ENCODE data around the gene SEM1.
"Not testable (repeated sequence)": the region's sequence is repeated elsewhere in the genome, so short reads cannot be mapped to it uniquely, and the experiment has no call there.

Gene SEM1

DNA sequence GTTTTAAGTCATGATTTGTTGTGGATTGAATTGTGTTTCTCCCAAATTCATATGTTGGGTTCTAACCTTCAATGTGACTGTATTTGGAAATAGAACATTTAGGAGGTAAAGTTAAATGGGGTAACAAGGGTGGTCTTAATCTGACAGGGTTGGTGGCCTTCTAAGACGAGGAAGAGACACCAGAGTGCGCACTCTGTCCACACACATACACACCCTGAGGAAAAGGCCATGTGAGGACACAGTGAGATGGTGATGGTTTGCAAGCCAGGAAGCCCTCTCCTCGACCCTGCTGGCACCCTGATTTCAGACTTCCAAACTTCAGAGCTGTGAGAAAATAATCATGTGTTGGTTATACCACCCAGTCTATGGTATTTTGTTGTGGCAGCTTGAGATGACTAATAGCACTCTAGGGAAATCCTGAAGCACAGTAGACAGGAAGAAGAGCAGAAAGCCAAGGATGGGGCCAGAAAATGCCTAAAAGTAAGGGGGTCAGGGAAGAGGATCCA, 28.0 kb upstream of the SEM1 start:
- TF ChIP-seq, protein P1, sequence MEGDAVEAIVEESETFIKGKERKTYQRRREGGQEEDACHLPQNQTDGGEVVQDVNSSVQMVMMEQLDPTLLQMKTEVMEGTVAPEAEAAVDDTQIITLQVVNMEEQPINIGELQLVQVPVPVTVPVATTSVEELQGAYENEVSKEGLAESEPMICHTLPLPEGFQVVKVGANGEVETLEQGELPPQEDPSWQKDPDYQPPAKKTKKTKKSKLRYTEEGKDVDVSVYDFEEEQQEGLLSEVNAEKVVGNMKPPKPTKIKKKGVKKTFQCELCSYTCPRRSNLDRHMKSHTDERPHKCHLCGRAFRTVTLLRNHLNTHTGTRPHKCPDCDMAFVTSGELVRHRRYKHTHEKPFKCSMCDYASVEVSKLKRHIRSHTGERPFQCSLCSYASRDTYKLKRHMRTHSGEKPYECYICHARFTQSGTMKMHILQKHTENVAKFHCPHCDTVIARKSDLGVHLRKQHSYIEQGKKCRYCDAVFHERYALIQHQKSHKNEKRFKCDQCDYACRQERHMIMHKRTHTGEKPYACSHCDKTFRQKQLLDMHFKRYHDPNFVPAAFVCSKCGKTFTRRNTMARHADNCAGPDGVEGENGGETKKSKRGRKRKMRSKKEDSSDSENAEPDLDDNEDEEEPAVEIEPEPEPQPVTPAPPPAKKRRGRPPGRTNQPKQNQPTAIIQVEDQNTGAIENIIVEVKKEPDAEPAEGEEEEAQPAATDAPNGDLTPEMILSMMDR (conservative IDR thresholded peaks at IDR 0.05; ENCODE audit: control insufficient read depth, insufficient read depth, low read depth, low read length) = no peak
- no peak for DNase-seq (ENCODE audit: low read depth)
- H3K4me3 ChIP-seq (ENCODE audit: control insufficient read depth, low read depth, low read length) = no peak overlapping the region

DNA sequence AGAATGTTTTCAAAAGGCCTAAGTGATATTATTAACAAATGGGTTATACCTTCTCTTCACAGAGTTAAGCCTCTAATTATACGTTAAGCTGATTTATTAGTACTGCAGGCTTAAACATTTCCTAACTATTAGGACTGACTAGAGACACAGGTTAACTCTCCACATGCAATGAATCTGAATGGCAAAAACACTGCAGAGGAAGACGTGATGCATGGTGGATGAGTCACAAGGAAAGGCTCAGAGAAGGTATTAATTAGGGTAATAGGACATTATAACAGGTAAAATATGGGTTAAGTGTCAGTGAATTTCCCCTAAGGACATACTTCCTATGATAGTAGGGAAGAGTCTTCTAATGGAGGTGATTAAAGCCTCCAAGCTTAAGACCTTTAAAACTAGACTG, 24.7 kb upstream of the SEM1 start:
- DNase-seq (ENCODE audit: low read depth) = no peak
- TF ChIP-seq, protein P1 (conservative IDR thresholded peaks at IDR 0.05; ENCODE audit: control insufficient read depth, insufficient read depth, low read depth, low read length) = no peak
- H3K4me3 ChIP-seq (ENCODE audit: control insufficient read depth, low read depth, low read length) = no peak overlapping the region

DNA sequence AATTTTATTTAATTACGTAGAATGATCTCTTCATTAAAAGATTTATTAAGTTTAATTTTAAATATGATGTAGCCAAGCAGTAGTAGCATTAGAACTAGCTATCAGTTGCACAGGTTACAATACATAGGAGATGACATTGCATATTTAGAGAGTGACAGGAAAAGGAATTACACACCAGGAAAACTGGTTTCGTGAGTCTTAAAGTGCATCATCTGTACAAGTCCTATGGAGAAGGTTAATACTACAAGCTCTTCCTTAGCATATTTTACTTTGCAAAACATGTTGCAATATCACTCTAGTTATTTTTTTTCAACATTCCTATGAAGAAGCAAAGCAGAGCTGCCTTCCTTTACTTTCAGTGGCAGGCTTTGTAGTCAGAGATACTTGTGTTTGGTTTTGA, 20.2 kb upstream of the SEM1 start:
- H3K4me3 ChIP-seq (ENCODE audit: control insufficient read depth, low read depth, low read length) = no peak overlapping the region
- TF ChIP-seq, protein P1 (conservative IDR thresholded peaks at IDR 0.05; ENCODE audit: control insufficient read depth, insufficient read depth, low read depth, low read length) = no peak
- no peak for DNase-seq (ENCODE audit: low read depth)

DNA sequence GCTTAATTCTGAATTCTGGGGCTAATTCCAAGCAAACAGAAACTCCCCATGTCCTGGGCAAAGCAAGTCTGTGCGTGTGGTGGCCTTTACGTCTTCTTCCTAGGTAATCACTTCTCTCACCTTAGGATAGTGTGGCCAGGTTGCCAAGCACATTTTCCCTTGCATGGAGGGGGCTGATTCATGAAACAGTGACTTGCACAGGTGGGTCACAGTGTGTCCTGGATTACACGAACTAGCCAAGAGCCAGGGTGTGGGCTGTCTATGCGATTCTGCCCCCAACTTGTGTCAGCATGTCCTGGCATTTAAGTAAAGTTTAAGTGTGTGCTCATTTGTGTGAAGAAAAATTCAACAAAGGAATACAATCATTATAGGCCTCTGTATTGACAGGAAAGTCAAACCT, 18.5 kb upstream of the SEM1 start:
- no peak for DNase-seq (ENCODE audit: low read depth)
- TF ChIP-seq, protein P1 (conservative IDR thresholded peaks at IDR 0.05; ENCODE audit: control insufficient read depth, insufficient read depth, low read depth, low read length) = no peak
- no peak overlapping the region for H3K4me3 ChIP-seq (ENCODE audit: control insufficient read depth, low read depth, low read length)

DNA sequence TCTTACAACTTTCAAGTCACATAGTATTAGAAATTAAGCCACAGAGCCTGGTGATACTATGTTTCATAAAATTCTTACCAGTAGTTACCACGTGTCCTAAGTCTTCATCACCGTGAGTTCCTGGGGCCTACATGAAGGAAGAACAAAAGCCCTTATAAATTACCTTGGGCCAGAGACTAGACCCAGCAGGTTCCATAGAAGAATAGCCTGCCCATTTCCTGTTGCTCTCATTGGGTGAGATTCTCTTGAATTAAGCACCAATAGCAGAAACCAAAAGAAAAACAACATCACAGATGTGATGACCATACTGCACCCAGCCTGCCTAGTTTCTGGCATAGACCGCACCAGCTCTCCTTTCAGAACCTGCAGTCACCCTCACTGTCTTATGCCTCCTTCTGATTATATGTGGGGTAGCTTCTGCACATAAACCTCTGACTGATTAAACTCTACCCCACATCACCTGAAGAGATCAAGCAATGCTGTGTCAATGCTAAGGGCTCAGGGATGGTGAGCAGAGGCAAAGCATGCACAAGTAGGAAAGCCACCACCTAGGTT, 18.0 kb upstream of the SEM1 start:
- no peak overlapping the region for H3K4me3 ChIP-seq (ENCODE audit: control insufficient read depth, low read depth, low read length)
- DNase-seq (ENCODE audit: low read depth) = no peak
- TF ChIP-seq, protein P1 (conservative IDR thresholded peaks at IDR 0.05; ENCODE audit: control insufficient read depth, insufficient read depth, low read depth, low read length) = no peak

DNA sequence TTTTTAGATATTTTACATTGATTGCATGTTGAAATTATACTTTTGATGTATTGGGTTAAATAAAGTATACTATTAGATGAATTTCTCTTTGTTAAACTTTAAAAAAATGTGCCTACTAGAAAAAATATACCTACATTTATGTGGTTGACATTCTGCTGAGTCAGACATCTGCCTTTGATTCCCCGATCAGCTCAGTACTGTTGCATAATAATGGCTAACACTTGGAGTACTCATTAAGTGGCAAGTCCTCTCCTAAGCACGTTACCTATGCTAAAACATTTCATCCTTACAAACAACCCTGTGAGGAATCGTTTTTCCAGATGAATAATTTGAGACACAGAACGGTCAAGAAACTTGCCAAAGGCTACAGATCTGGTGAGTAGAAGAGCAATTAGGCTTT, 14.0 kb upstream of the SEM1 start:
- peak; percentile 47 for DNase-seq (ENCODE audit: low read depth)
- TF ChIP-seq, protein P1 (conservative IDR thresholded peaks at IDR 0.05; ENCODE audit: control insufficient read depth, insufficient read depth, low read depth, low read length) = no peak
- H3K4me3 ChIP-seq (ENCODE audit: control insufficient read depth, low read depth, low read length) = no peak overlapping the region

DNA sequence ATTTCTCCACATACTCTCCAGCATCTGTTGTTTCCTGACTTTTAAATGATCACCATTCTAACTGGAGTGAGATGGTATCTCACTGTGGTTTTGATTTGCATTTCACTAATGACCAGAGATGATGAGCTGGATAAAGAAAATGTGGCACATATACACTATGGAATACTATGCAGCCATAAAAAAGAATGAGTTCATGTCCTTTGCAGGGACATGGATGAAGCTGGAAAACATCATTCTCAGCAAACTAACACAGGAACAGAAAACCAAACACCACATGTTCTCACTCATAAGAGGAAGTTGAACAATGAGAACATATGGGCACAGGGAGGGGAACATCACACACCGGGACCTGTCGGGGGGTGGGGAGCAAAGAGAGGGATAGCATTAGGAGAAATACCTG, 13.3 kb upstream of the SEM1 start:
- H3K4me3 ChIP-seq (ENCODE audit: control insufficient read depth, low read depth, low read length); DNase-seq (ENCODE audit: low read depth): not testable (repeated sequence)

All from fibroblast of mammary gland (primary cell).